Activated CD4-positive, alpha-beta T cell treated with anti-CD3 and anti-CD28 coated beads for 4 hours (primary cell): ENCODE data around the gene KRTAP10-6.
A peak's percentile ranks its signal among the peaks of the same experiment; 100 is the strongest.
"Not testable (repeated sequence)": the region's sequence is repeated elsewhere in the genome, so short reads cannot be mapped to it uniquely, and the experiment has no call there.

Experiments
- DNase-seq, 2 donors: peaks; one replicate each; pipeline ENCODE4 v3.0.0-alpha.2; 2020

Gene KRTAP10-6

DNA sequence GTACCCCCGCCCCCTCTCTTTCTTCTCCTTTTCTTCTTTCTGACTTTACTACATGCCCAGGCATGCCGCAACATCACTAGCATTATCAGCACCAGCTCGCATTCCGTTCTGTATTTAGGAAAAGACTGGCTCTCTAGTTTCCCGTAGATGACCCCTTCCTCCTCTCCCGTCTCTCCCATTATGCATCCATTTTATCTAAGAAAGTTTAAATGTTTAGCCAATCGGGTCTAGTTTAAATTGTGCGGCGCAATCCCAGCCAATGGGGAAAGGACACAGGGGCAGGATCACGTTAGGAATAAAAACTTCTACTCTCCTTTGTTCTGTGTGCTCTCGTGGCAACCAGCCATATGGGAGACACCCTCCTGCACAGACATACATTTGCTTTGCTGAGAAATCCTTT lies 5.8 kb upstream of the KRTAP10-6 start:
- no peak for DNase-seq

DNA sequence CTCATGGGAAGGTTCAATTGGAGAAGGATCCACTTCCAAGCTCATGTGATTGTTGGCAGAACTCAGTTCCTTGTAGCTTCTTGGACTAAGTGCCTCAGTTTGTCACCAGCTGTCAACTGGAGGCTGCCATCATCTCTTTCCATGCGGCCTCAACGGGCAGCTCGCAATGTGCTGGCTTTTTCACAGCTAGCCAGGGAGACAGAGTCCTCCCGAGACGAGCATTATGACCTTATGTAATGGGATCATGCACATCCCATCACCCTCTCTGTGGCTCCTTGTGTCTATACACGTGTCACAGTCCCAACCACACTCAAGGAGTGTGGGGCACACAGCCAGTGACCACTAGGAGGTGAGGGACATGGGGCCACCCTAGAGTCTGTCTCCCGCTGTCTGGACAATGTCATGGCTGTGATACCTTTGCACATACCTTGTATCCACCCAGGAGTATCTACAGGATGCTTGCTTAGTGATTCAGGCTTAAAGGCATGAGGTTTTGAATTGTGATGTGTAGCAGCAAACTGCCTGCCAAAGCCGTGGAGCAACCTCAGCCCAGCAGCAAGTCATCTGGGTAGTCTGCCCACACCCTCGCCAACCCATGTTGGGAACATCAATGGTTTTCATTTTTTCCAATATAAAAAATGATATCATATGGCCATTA lies 3.9 kb upstream of the KRTAP10-6 start:
- DNase-seq, result no peak

DNA sequence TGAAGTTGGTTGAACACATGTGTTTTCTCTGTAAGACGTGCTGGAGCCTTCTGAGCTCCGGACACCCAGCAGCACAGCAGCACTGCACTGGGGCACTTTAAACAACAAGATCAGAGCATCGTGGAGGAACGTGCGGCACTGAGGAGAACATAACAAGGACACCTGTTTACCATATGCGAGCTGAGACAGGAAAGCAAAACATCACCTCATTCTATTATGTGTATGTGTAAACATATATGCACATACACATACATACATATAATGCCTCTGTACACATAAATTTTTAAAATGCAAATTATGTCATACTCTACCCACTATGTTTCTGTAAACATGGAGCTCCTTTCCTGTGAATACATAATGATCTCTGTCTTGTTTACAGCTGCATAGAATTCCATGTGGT lies 3.2 kb upstream of the KRTAP10-6 start:
- no peak for DNase-seq

GRCh38 chr21:44594406-44594916 lies 2.2 kb upstream of the KRTAP10-6 start:
- no peak for DNase-seq

- DNase-seq, result no peak
Measured at GRCh38 chr21:44593598-44594405, 1.5 kb upstream of the KRTAP10-6 start.

- not testable (repeated sequence) for DNase-seq
Measured at GRCh38 chr21:44591801-44592130, 539 bp downstream of the KRTAP10-6 start.

DNA sequence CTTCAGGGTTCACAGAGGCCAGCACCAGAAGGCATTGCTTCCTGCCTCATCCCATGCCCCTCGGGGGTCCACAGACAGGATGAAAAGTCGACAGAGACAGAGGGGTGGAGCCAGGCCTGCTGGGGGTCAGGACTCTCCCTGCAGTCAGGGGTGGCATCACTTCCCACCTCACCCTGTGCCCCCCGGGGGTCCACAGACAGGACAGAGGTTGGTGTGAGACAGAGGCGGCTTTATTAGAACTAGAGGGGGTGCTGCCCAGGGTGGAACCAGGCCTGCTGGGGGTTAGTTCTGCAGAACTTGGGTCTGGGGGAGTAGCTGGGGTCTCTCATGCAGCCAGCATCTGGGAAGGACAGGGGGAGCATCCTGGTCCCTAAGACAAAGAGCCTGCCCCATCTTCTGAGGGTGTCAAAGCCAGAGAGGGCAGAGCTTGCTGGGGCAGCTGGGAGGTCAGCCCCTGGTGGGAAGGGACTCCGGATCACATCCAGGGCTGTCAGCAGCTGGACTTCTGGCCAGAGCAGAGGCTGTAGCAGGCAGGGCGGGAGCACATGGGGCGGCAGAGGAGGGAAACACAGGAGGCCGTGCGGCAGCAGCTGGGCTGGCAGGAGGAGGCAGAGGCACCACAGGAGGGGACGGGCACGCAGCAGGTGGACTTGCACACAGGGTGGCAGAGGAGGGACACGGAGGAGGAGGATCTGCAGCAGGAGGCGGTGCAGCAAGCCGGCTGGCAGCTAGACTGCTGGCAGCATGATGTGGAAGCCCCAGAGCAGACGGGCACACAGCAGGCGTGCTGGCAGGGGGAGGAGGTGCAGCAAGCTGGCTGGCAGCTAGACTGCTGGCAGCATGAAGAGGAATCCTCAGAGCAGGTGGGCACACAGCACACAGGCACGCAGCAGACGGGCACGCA lies 1.2 kb downstream of the KRTAP10-6 start:
- not testable (repeated sequence) for DNase-seq

GRCh38 chr21:44590311-44590721 lies 2.0 kb downstream of the KRTAP10-6 start:
- no peak for DNase-seq

DNA sequence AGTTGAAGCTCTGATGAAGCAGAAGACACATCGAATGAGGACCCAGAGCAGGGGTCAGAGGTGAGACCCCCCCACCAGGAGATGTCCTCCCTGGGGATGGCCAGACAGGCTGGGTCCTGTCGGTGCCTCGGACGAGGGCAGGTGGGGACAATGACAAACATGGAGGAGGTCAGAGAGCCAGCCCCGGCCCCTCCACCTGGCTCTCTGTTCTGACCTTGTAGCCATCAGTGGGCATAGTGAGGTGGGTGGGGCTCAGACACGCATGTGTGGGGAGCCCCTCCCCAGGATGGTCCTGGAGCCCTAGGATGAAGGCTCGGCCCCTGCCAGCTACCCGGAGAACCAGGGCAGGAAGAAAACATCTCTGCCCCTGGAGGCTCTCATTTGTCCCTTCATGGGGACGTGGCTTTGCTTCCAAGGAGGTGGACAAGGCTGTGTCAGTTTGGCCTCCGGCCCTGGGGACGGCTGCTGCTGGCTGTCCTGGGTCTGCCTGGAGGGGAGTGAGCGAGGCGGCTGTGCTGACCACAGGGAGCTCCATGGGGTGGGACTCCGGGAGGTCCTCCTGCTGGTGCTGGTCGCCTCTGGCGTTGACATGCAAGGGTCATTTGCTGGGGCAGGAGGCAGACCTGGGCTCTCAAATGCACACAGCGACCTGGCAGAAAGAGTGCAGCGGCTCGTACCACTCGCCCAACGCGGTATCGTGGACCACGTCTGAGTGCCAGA lies 2.6 kb downstream of the KRTAP10-6 start:
- no peak for DNase-seq

DNA sequence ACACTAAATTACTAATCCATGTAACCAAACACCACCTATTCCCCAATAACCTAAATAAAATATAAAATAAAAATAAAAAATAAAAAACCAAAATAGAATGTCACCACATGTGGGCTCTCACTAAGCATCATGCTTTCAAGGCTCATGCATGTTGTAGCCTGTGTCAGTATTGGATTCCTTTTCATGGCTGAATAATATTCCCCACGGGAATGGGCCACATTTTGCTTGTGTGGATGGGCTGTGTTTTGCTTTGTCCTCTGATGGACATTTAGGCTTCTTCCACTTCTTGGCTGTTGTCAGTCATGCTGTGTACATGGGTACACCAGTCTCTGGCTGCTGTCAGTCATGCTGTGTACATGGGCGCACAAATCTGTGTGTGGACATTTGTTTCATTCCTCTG lies 3.2 kb downstream of the KRTAP10-6 start:
- DNase-seq, result no peak

GRCh38 chr21:44585892-44586291 lies 6.4 kb downstream of the KRTAP10-6 start:
- DNase-seq, result no peak

GRCh38 chr21:44583800-44584147 lies 8.5 kb downstream of the KRTAP10-6 start:
- peak in 1 of 2 donors; percentile 21 for DNase-seq

- DNase-seq, result no peak
Measured at GRCh38 chr21:44583089-44583799, 9.1 kb downstream of the KRTAP10-6 start.

- no peak for DNase-seq
Measured at GRCh38 chr21:44582055-44582454, 10.2 kb downstream of the KRTAP10-6 start.

GRCh38 chr21:44581158-44581557 lies 11.1 kb downstream of the KRTAP10-6 start:
- no peak for DNase-seq

DNA sequence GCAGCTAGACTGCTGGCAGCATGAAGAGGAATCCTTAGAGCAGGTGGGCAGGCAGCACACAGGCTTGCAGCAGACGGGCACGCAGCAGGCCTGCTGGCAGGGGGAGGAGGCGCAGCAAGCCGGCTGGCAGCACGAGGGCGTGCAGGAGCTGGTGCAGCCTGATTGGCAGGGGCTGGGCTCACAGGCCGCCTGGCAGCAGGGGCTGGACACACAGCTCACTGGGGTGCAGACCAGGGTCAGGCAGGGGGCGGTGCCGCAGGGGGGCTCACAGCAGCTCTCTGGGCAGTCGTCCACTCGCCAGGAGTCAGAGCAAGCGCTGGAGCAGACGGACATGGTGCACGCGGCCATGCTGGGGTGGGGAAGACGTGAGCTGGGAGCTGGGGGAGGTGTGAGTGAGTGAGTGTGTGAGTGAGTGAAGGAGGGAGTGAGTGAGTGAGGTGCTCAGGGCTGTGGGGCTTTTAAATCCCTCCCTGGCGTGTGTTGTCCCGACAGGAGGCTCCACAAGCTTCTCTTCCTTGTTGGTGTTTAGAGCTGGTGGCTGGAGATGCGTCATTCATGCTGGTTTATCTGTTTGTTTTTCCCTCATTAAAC lies 12.0 kb downstream of the KRTAP10-6 start, which contains the start of gene KRTAP10-5:
Gene KRTAP10-5 (minus strand): TSS at position 374 of the 591 bp plus-strand sequence. CDS start 26 bp downstream, at position 348.
- DNase-seq, result not testable (repeated sequence)

DNA sequence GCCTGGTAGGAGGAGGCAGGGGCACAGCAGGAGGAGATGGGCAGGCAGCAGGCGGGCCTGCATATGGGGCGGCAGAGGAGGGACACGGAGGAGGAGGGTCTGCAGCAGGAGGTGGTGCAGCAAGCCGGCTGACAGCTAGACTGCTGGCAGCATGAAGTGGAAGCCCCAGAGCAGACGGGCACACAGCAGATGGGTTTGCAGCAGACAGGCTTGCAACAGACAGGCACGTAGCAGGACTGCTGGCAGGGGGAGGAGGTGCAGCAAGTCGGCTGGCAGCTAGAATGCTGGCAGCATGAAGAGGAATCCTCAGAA lies 12.5 kb downstream of the KRTAP10-6 start:
- no peak for DNase-seq

- no peak for DNase-seq
Measured at GRCh38 chr21:44579056-44579832, 13.1 kb downstream of the KRTAP10-6 start.

GRCh38 chr21:44578371-44579055 lies 13.8 kb downstream of the KRTAP10-6 start:
- no peak for DNase-seq

- DNase-seq, result no peak
Measured at GRCh38 chr21:44576025-44576420, 16.3 kb downstream of the KRTAP10-6 start.
